GM19239 (cell line): ENCODE measurements around the gene CACNA2D4.

Source experiments
- DNase-seq: peaks from one replicate; pipeline ENCODE4 v3.0.0; 2011; ENCODE audit warnings: low spot score; ENCODE audit not compliant: insufficient read length
- FAIRE-seq: peaks from 2 replicates; lab custom pipeline; 2011; peaks lifted over from hg19 to GRCh38; lab: Jason Lieb, UNC

Gene CACNA2D4

GRCh38 chr12:1890119-1890703 lies 28.2 kb downstream of the CACNA2D4 start:
- DNase-seq (no peak), FAIRE-seq (no peak)

GRCh38 chr12:1888923-1889322 lies 29.5 kb downstream of the CACNA2D4 start:
- DNase-seq, result no peak
- FAIRE-seq, result no peak

- DNase-seq (no peak), FAIRE-seq (no peak)
Observed at GRCh38 chr12:1886396-1887008, 31.9 kb downstream of the CACNA2D4 start.

GRCh38 chr12:1885599-1886245 lies 32.7 kb downstream of the CACNA2D4 start:
- DNase-seq, result no peak
- FAIRE-seq, result no peak

- no peak for FAIRE-seq
Observed at GRCh38 chr12:1885082-1885596, 33.3 kb downstream of the CACNA2D4 start.

GRCh38 chr12:1884651-1885050 lies 33.8 kb downstream of the CACNA2D4 start:
- FAIRE-seq, result no peak
- DNase-seq, result no peak

More at GRCh38 chr12:1885082-1885596, 33.3 kb downstream of the CACNA2D4 start:
- no peak for DNase-seq

GRCh38 chr12:1883513-1883912 lies 34.9 kb downstream of the CACNA2D4 start:
- DNase-seq (no peak), FAIRE-seq (no peak)

- DNase-seq (no peak), FAIRE-seq (no peak)
Observed at GRCh38 chr12:1882850-1883470, 35.5 kb downstream of the CACNA2D4 start.

GRCh38 chr12:1882405-1882804 lies 36.0 kb downstream of the CACNA2D4 start:
- DNase-seq (no peak), FAIRE-seq (no peak)

- FAIRE-seq (no peak), DNase-seq (no peak)
Observed at GRCh38 chr12:1881936-1882335, 36.5 kb downstream of the CACNA2D4 start.

GRCh38 chr12:1881301-1881700 lies 37.2 kb downstream of the CACNA2D4 start:
- no peak for FAIRE-seq

GRCh38 chr12:1880876-1881275 lies 37.6 kb downstream of the CACNA2D4 start:
- FAIRE-seq (no peak), DNase-seq (no peak)

More at GRCh38 chr12:1881301-1881700, 37.2 kb downstream of the CACNA2D4 start:
- DNase-seq, result no peak

- no peak for FAIRE-seq
- DNase-seq, result no peak
Observed at GRCh38 chr12:1880153-1880845, 38.2 kb downstream of the CACNA2D4 start.

GRCh38 chr12:1879633-1880032 lies 38.8 kb downstream of the CACNA2D4 start:
- no peak for FAIRE-seq
- no peak for DNase-seq

- DNase-seq (no peak), FAIRE-seq (no peak)
Observed at GRCh38 chr12:1878695-1879094, 39.8 kb downstream of the CACNA2D4 start.

- FAIRE-seq, result no peak
Observed at GRCh38 chr12:1878214-1878613, 40.2 kb downstream of the CACNA2D4 start.

GRCh38 chr12:1877169-1877878 lies 41.1 kb downstream of the CACNA2D4 start:
- FAIRE-seq, result no peak
- no peak for DNase-seq

More at GRCh38 chr12:1878214-1878613, 40.2 kb downstream of the CACNA2D4 start:
- DNase-seq, result no peak

- DNase-seq, result no peak
- FAIRE-seq, result no peak
Observed at GRCh38 chr12:1876086-1876485, 42.4 kb downstream of the CACNA2D4 start.

- FAIRE-seq, result no peak
- DNase-seq, result no peak
Observed at GRCh38 chr12:1875608-1876007, 42.8 kb downstream of the CACNA2D4 start.
